Endothelial cell of coronary artery (primary cell): ENCODE results near the gene N4BP3. TPM values are rescaled to one million over a fixed set of nuclear protein-coding genes. Genes with fewer than 3 reads are reported as not detected.

ENCODE experiments used
- total RNA-seq: library from RNA; depleted of rRNA; stranded (reverse); fragments of >200 nt; gene quantifications from 2 replicates; pipeline ENCODE4 v1.2.3, GENCODE V29; 2014

The N4BP3 gene
- 19.8 and 22.8 TPM in 2 replicates for total RNA-seq

GRCh38 chr5:178113141-178113787 lies at the start of gene N4BP3:
Gene N4BP3, plus strand, starts transcription at chr5:178113532. Its CDS starts 6,052 bp downstream, at chr5:178119584.

GRCh38 chr5:178130576-178131445 lies 17.5 kb downstream of the N4BP3 start, which contains the start of gene RMND5B:
Gene RMND5B, plus strand, starts transcription at chr5:178131014. Its CDS starts 7,106 bp downstream, at chr5:178138120.

GRCh38 chr5:178153530-178154340 lies 40.4 kb downstream of the N4BP3 start, which contains the start of gene NHP2:
Gene NHP2, minus strand, starts transcription at chr5:178153885. Its CDS starts 68 bp downstream, at chr5:178153817.

Other genes with a start within 250 kb of the N4BP3 start
- not detected in 2 replicates for gene PROP1, start 117.3 kb upstream of the N4BP3 start, total RNA-seq
- 24.4 and 34.5 TPM in 2 replicates for gene RMND5B, start 17.5 kb downstream of the N4BP3 start, total RNA-seq
- 132 and 195 TPM in 2 replicates for gene NHP2, start 40.4 kb downstream of the N4BP3 start, total RNA-seq
- not detected in 2 replicates for gene GMCL2, start 73.8 kb downstream of the N4BP3 start, total RNA-seq
- 80.3 and 84.0 TPM in 2 replicates for gene HNRNPAB, start 91.0 kb downstream of the N4BP3 start, total RNA-seq
- 26.8 and 56.9 TPM in 2 replicates for gene PHYKPL, start 119.3 kb downstream of the N4BP3 start, total RNA-seq